Measurements from ENCODE around the gene STARD3. TPM values are rescaled to one million over a fixed set of nuclear protein-coding genes. Genes with fewer than 3 reads are reported as not detected.

Gene STARD3
- total and polyA plus RNA-seq, 9 of the 15 experiments (the other 6 are each of a cell fraction or from before 2014, with no cell fraction given) = 0.63 to 87.0 (median 46.0) TPM

DNA sequence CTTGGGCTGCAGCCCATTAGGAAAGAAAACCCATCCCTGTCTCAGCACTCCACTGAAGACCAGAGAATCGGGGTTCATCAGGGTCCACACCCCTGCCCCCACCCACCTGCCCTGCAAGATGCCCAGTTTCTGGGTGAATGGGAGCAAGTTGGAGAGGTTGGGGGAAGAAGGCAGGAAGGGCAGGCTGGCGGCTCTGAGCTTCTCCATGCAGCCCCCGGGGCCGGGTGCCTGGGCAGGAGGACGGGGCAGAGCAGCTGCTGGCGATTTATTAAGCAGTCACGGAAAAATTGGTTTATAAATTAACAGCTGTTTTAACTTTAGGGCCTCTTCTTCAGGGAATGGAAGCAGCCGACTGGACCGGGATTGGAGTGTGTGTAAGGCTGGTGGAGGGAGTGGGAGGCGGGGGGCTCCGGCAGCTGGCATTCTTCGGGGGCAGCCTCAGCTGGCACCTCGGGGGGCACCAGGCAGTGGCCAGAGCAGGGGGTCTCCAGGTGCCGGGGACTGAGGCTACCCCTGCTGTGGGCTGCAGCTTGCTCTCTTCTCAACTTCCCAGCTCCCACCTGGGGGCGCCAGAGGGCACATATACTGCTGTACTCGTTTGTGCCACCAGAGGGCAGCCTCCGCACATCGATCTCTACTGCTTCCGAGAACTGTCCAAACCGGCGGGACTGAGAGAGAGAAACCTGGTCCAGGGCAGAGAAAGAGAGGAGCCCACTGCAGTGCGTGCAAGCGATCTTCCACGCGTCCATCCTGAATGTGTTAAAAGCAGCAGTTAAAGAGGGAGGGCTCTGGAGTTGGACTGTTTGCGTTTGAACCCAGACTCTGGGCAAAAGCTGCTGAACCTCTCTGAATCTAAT lies 15.2 kb upstream of the STARD3 start (continued):
- TF ChIP-seq, protein P1, sequence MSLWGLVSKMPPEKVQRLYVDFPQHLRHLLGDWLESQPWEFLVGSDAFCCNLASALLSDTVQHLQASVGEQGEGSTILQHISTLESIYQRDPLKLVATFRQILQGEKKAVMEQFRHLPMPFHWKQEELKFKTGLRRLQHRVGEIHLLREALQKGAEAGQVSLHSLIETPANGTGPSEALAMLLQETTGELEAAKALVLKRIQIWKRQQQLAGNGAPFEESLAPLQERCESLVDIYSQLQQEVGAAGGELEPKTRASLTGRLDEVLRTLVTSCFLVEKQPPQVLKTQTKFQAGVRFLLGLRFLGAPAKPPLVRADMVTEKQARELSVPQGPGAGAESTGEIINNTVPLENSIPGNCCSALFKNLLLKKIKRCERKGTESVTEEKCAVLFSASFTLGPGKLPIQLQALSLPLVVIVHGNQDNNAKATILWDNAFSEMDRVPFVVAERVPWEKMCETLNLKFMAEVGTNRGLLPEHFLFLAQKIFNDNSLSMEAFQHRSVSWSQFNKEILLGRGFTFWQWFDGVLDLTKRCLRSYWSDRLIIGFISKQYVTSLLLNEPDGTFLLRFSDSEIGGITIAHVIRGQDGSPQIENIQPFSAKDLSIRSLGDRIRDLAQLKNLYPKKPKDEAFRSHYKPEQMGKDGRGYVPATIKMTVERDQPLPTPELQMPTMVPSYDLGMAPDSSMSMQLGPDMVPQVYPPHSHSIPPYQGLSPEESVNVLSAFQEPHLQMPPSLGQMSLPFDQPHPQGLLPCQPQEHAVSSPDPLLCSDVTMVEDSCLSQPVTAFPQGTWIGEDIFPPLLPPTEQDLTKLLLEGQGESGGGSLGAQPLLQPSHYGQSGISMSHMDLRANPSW (CRISPR knock-in tag; IDR thresholded peaks at IDR 0.05) = no peak
- no peak for TF ChIP-seq ZNF384 (IDR thresholded peaks at IDR 0.05; ENCODE audit: low read depth, low read length)
- no peak for TF ChIP-seq ZNF217 (CRISPR knock-in tag; IDR thresholded peaks at IDR 0.05)
- no peak for TF ChIP-seq NCOA6 (IDR thresholded peaks at IDR 0.05)
- no peak for TF ChIP-seq MEIS2 (IDR thresholded peaks at IDR 0.05; ENCODE audit: partially characterized antibody)
- no peak for TF ChIP-seq ATF3 (IDR thresholded peaks at IDR 0.05)
- TF ChIP-seq ATF3 (CRISPR knock-in tag; conservative IDR thresholded peaks at IDR 0.05) = no peak
- TF ChIP-seq ZNF347 (CRISPR knock-in tag; IDR thresholded peaks at IDR 0.05; ENCODE audit: low read depth) = no peak
- no peak for TF ChIP-seq NR2C2 (CRISPR knock-in tag; IDR thresholded peaks at IDR 0.05)
- TF ChIP-seq NR2C2 (tag; IDR thresholded peaks at IDR 0.05) = no peak
- TF ChIP-seq BCLAF1 (IDR thresholded peaks at IDR 0.05; ENCODE audit: borderline replicate concordance in 1 of 2, control insufficient read depth in 1 of 2, low read depth in 2 of 2, low read length in 1 of 2) = no peak
- no peak for TF ChIP-seq GTF2A2 (tag; IDR thresholded peaks at IDR 0.05)
- no peak for TF ChIP-seq NCOA2 (IDR thresholded peaks at IDR 0.05; ENCODE audit: partially characterized antibody in 2 of 2)
- peak; percentile 94; the same call in 1 of the 2 replicates for TF ChIP-seq XRCC5 (IDR thresholded peaks at IDR 0.05; ENCODE audit: low read depth, low read length)
- TF ChIP-seq ZNF324 (CRISPR knock-in tag; IDR thresholded peaks at IDR 0.05) = no peak
- TF ChIP-seq SREBF1 (IDR thresholded peaks at IDR 0.05; ENCODE audit: borderline replicate concordance, low read depth, low read length) = no peak
- TF ChIP-seq ZNF232 (CRISPR knock-in tag; IDR thresholded peaks at IDR 0.05) = no peak
- TF ChIP-seq SMAD4 (CRISPR knock-in tag; conservative IDR thresholded peaks at IDR 0.05) = peak; percentile 24; the same call in 1 of the 2 replicates
- TF ChIP-seq MAZ (CRISPR knock-in tag; conservative IDR thresholded peaks at IDR 0.05 in 1 of 2, IDR thresholded peaks at IDR 0.05 in 1 of 2) = peak in 1 of 2 experiments; percentile 76; a peak in 2 of 4 replicates
- no peak for TF ChIP-seq ZNF212 (CRISPR knock-in tag; IDR thresholded peaks at IDR 0.05)
- 0 out of 2 replicates have a peak, but pooled peaks have one; percentile 25 for TF ChIP-seq LCOR (CRISPR knock-in tag; IDR thresholded peaks at IDR 0.05)
- TF ChIP-seq PHF21A (IDR thresholded peaks at IDR 0.05; ENCODE audit: borderline replicate concordance, low read depth) = no peak
